ENCODE data around the gene MYCL. TPM values are rescaled to one million over a fixed set of nuclear protein-coding genes. Genes with fewer than 3 reads are reported as not detected.

Gene MYCL, protein sequence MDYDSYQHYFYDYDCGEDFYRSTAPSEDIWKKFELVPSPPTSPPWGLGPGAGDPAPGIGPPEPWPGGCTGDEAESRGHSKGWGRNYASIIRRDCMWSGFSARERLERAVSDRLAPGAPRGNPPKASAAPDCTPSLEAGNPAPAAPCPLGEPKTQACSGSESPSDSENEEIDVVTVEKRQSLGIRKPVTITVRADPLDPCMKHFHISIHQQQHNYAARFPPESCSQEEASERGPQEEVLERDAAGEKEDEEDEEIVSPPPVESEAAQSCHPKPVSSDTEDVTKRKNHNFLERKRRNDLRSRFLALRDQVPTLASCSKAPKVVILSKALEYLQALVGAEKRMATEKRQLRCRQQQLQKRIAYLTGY
- total RNA-seq: under 1 TPM; 0.12 to 0.26 TPM

GRCh38 chr1:39901714-39902459 lies at the start of gene MYCL:
TSS of gene MYCL (minus strand) at chr1:39901917. CDS start at chr1:39901434, 483 bp downstream.
- Mint-ChIP-seq H3K4me1 (peaks cover 7% of the 10 kb centered on the region), H3K9me3 (ENCODE audit: low read depth) (no peaks in the 10 kb centered on the region), H3K27me3 (peaks cover 71% of the 10 kb centered on the region), H3K36me3 (no peaks in the 10 kb centered on the region), H3K4me3 (peak within 1 kb of the TSS; percentile 60), H3K27ac (no peak within 1 kb of the TSS)
- DNase-seq (peak; percentile 83), ATAC-seq (peak; percentile 89)
- CTCF ChIA-PET: interaction anchor here (0.6 to 4.1 kb wide), 43 partner anchors 9 to 436 kb away, joined by 3 to 33 read pairs (median 5); partner anchors contain the start of genes CAP1, MFSD2A and TRIT1

GRCh38 chr1:39949891-39950290 lies 48.2 kb upstream of the MYCL start:
- Mint-ChIP-seq H3K36me3 (no peaks in the 10 kb centered on the region), H3K4me1 (peaks cover 9% of the 10 kb centered on the region), H3K4me3 (no peak overlapping the region), H3K27ac (no peak overlapping the region), H3K27me3 (peaks cover 11% of the 10 kb centered on the region), H3K9me3 (ENCODE audit: low read depth) (no peaks in the 10 kb centered on the region)
- ATAC-seq (no peak), DNase-seq (no peak)
- CTCF ChIA-PET: interaction anchor here (0.6 to 1.2 kb wide), 2 partner anchors 48 to 230 kb away, joined by 3 to 4 read pairs; partner anchors contain the start of gene MYCL

- CTCF ChIA-PET: interaction anchor here (1.1 kb wide), 1 partner anchor 28 kb away, joined by 4 read pairs; no protein-coding TSS in a partner anchor
- H3K36me3 Mint-ChIP-seq: no peaks in the 10 kb centered on the region
- no peaks in the 10 kb centered on the region for H3K9me3 Mint-ChIP-seq (ENCODE audit: low read depth)
- H3K27me3 Mint-ChIP-seq: peaks cover 9% of the 10 kb centered on the region
- H3K27ac Mint-ChIP-seq: no peak overlapping the region
- H3K4me3 Mint-ChIP-seq: no peak overlapping the region
- ATAC-seq (no peak), DNase-seq (no peak)
- peaks cover 11% of the 10 kb centered on the region for H3K4me1 Mint-ChIP-seq
Observed at GRCh38 chr1:39947260-39947659, 45.5 kb upstream of the MYCL start.

DNA sequence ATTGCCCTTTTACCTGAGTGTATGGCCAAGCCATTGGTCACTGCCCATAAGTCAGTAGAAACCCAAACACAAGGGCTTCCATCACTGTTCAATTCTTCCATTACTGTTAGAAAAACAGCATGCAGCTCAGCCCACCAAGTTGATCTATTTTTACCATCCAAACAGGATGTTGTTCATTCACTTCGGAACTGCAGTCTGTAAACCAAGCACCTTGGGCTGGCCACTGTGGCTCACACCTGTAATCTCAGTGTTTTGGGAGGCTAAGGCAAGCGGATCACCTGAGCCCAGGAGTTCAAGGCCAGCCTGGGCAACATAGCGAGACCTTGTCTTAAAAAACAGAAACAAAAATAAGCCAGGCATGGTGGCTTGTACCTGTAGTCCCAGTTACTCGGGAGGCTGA lies 44.5 kb upstream of the MYCL start:
- no peaks in the 10 kb centered on the region for H3K36me3 Mint-ChIP-seq
- peaks cover 9% of the 10 kb centered on the region for H3K27me3 Mint-ChIP-seq
- CTCF ChIA-PET: interaction anchor here (1.1 kb wide), 1 partner anchor 27 kb away, joined by 4 read pairs; no protein-coding TSS in a partner anchor
- H3K4me3 Mint-ChIP-seq: no peak overlapping the region
- H3K4me1 Mint-ChIP-seq: peaks cover 11% of the 10 kb centered on the region
- no peaks in the 10 kb centered on the region for H3K9me3 Mint-ChIP-seq (ENCODE audit: low read depth)
- DNase-seq (no peak), ATAC-seq (no peak)
- no peak overlapping the region for H3K27ac Mint-ChIP-seq

GRCh38 chr1:39944410-39945112 lies 42.8 kb upstream of the MYCL start:
- Mint-ChIP-seq H3K27me3 (peaks cover 9% of the 10 kb centered on the region), H3K36me3 (no peaks in the 10 kb centered on the region), H3K4me3 (no peak overlapping the region), H3K4me1 (peaks cover 11% of the 10 kb centered on the region), H3K9me3 (ENCODE audit: low read depth) (no peaks in the 10 kb centered on the region), H3K27ac (no peak overlapping the region)
- no peak for DNase-seq
- no peak for ATAC-seq
- CTCF ChIA-PET: no interaction called here

DNA sequence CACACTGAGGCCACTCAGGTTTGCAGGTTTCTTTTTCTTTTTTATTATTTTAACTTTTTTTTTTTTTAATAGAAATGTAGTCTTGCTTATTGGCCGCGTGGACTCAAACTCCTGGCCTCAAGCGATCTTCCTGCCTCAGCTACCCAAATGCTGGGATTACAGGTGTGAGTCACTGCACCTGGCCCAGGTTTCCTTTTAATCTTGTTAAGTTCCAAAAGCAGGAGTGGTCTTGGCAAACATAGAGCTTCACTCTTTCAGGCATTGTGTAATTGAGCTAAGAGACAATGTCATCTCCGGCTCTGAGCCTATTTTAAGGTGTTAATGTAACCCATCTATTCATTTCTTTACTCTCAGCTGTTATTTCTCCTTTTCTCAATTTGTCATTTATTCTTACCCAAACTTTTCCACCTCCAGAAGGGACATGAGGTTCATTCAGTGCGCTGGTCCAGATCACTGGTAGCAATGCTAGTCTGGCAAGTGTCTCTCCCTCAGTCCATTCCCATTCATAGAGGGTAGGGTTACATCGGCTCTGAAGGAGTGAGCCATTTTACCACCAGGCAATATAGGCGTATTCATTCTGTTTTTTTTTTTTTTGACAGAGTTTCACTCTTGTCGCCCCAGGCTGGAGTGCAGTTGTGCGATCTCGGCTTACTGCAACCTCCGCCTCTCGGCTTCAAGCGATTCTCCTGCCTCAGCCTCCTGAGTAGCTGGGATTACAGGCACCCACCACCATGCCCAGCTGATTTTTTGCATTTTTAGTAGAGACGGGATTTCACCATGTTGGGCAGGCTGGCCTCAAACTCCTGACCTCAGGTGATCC lies 42.0 kb upstream of the MYCL start:
- H3K27ac Mint-ChIP-seq: no peak overlapping the region
- H3K9me3 Mint-ChIP-seq (ENCODE audit: low read depth): no peaks in the 10 kb centered on the region
- H3K27me3 Mint-ChIP-seq: peaks cover 9% of the 10 kb centered on the region
- H3K4me1 Mint-ChIP-seq: peaks cover 11% of the 10 kb centered on the region
- DNase-seq: no peak
- ATAC-seq: no peak
- no peaks in the 10 kb centered on the region for H3K36me3 Mint-ChIP-seq
- CTCF ChIA-PET: interaction anchor here (1.4 to 2.6 kb wide), 2 partner anchors 14 to 30 kb away, joined by 3 to 8 read pairs; no protein-coding TSS in a partner anchor
- no peak overlapping the region for H3K4me3 Mint-ChIP-seq

GRCh38 chr1:39940980-39941871 lies 39.5 kb upstream of the MYCL start:
- Mint-ChIP-seq H3K36me3 (no peaks in the 10 kb centered on the region), H3K4me3 (no peak overlapping the region), H3K27ac (no peak overlapping the region), H3K9me3 (ENCODE audit: low read depth) (no peaks in the 10 kb centered on the region), H3K27me3 (peaks cover 9% of the 10 kb centered on the region), H3K4me1 (peaks cover 10% of the 10 kb centered on the region)
- DNase-seq (no peak), ATAC-seq (no peak)
- CTCF ChIA-PET: interaction anchor here (2.0 to 2.6 kb wide), 2 partner anchors 32 to 33 kb away, joined by 7 to 8 read pairs; no protein-coding TSS in a partner anchor

DNA sequence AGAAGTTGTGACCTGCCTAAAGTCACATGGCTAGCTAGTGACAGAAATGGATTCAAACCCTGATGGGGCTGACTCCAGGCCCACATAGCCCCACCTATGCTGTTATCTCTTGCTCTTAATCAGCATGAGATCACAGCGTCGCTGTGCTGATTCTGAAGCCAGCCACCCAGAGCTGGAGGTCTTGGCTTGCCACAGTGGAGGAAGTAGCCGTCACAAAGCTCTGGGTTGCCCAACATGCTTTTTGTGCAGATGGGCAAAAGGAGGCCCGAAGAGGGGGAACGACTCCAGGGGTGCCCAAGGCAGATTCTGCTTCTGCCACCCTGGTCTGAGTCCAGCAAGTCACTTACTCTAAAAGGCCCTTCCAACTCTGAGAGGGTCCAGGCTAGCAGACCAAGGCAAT lies 38.5 kb upstream of the MYCL start:
- no peak for DNase-seq

GRCh38 chr1:39938856-39939255 lies 37.1 kb upstream of the MYCL start:
- peaks cover 2% of the 10 kb centered on the region for H3K4me1 Mint-ChIP-seq
- CTCF ChIA-PET: interaction anchor here (1.3 to 2.0 kb wide), 2 partner anchors 35 to 103 kb away, joined by 3 to 7 read pairs; no protein-coding TSS in a partner anchor
- H3K36me3 Mint-ChIP-seq: no peaks in the 10 kb centered on the region
- no peak overlapping the region for H3K27ac Mint-ChIP-seq
- no peak overlapping the region for H3K4me3 Mint-ChIP-seq
- H3K27me3 Mint-ChIP-seq: peaks cover 2% of the 10 kb centered on the region
- H3K9me3 Mint-ChIP-seq (ENCODE audit: low read depth): no peaks in the 10 kb centered on the region
- DNase-seq (no peak), ATAC-seq (no peak)

More for the DNA sequence above, 38.5 kb upstream of the MYCL start:
- no peak for ATAC-seq
- CTCF ChIA-PET: interaction anchor here (1.3 to 2.0 kb wide), 2 partner anchors 34 to 104 kb away, joined by 3 to 7 read pairs; no protein-coding TSS in a partner anchor
- no peaks in the 10 kb centered on the region for H3K36me3 Mint-ChIP-seq
- H3K4me3 Mint-ChIP-seq: no peak overlapping the region
- no peaks in the 10 kb centered on the region for H3K9me3 Mint-ChIP-seq (ENCODE audit: low read depth)
- peaks cover 4% of the 10 kb centered on the region for H3K27me3 Mint-ChIP-seq
- H3K27ac Mint-ChIP-seq: no peak overlapping the region
- peaks cover 4% of the 10 kb centered on the region for H3K4me1 Mint-ChIP-seq

DNA sequence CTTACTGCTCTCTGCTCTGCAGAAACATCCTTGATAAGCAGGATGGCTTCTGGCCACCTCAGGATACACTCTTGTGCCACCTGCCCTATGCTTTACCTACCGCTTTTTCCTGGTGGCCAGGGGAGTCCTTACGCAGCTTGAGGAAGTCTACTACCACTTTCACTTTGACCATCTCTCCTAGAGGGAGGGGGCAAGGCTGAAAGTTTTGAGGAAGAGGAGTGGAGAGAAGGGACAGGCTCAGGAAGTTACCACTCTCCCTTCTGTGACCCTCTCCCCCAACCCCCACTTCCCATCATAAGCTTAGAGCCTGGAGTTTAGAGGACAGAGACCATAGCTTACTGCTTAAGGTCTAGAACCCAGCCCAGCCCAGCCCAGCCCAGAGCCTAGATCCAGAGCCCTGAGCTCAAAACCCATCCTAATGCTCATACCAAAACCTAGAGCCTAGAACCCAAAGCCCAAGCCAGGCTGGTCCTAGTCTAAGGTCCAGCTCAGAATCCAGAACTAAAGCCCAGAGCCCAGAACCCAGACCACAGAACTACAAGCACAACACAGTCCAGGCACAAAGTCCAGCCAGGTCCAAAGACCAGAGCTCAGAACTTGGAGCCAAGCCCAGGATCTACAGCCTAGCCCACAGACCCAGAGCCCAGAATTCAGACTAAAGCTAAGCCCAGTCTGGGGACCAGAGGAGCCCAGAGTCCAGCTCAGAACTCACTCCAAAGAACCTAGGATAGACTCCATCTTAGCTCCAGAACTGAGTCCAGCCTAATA lies 35.2 kb upstream of the MYCL start:
- no peak for ATAC-seq
- Mint-ChIP-seq H3K4me3 (no peak overlapping the region), H3K36me3 (no peaks in the 10 kb centered on the region), H3K27me3 (peaks cover 2% of the 10 kb centered on the region), H3K9me3 (ENCODE audit: low read depth) (no peaks in the 10 kb centered on the region), H3K4me1 (peaks cover 2% of the 10 kb centered on the region), H3K27ac (no peak overlapping the region)
- no peak for DNase-seq
- CTCF ChIA-PET: interaction anchor here (1.4 kb wide), 2 partner anchors 17 to 279 kb away, joined by 3 to 4 read pairs; no protein-coding TSS in a partner anchor

Measured in activated CD8-positive, alpha-beta memory T cell treated with anti-CD3 and anti-CD28 coated beads, Interleukin-2, amount 10 ng/mL, durations not matched to agents 7 days and 5 days (primary cell).